Activated B cell treated with CpG ODN at 0.5 μM for 24 hours (primary cell): ENCODE data around the gene MRPL41. TPM values are rescaled to one million over a fixed set of nuclear protein-coding genes. Genes with fewer than 3 reads are reported as not detected.
A peak's percentile ranks its signal among the peaks of the same experiment; 100 is the strongest.

Experiments used
- ATAC-seq: fragments of 200-7000 bp; cut with Tn5 transposase; one replicate; pipeline ENCODE4 v1.10.0; 2021; ENCODE audit warnings: low read depth, mild to moderate bottlenecking, moderate library complexity
- CTCF ChIA-PET: fragments of 350-600 bp; sonication (Branson Sonifier 250); formaldehyde crosslinking; loops from one replicate; lab custom pipeline; 2021; ENCODE audit warnings: antibody characterized with exemption; lab: Charles Lee
- POLR2A ChIA-PET: fragments of 350-600 bp; sonication (Branson Sonifier 250); formaldehyde crosslinking; loops from one replicate; lab custom pipeline; 2021; ENCODE audit warnings: antibody characterized with exemption; lab: Charles Lee
- DNase-seq: peaks from one replicate; pipeline ENCODE4 v3.0.0; 2022
- H3K27ac Mint-ChIP-seq: one replicate; pipeline ENCODE4 v1.8.0; 2020; ENCODE audit warnings: mixed read lengths
- H3K27me3 Mint-ChIP-seq: one replicate; pipeline ENCODE4 v1.8.0; 2021; ENCODE audit warnings: mixed read lengths
- H3K36me3 Mint-ChIP-seq: one replicate; pipeline ENCODE4 v1.8.0; 2021; ENCODE audit warnings: low read depth, mixed read lengths
- H3K4me1 Mint-ChIP-seq: one replicate; pipeline ENCODE4 v1.8.0; 2021; ENCODE audit warnings: mixed read lengths
- H3K4me3 Mint-ChIP-seq: one replicate; pipeline ENCODE4 v1.8.0; 2020; ENCODE audit warnings: mild to moderate bottlenecking, mixed read lengths
- H3K9me3 Mint-ChIP-seq: one replicate; pipeline ENCODE4 v1.8.0; 2020; ENCODE audit warnings: mixed read lengths
- intact Hi-C: fragments of 100-400 bp; cut with micrococcal nuclease; formaldehyde crosslinking; loops from one replicate; pipeline ENCODE4 v1.15.1; 2024
- total RNA-seq: library from RNA; stranded (reverse); gene quantifications from 2 replicates; pipeline ENCODE4 v1.2.3, GENCODE V29; 2022
- TF ChIP-seq, protein P1 (sequence below): fragments of 200-600 bp; IDR thresholded peaks from one replicate; pipeline ENCODE4 v1.8.0; 2022; ENCODE audit warnings: antibody characterized with exemption, mild to moderate bottlenecking

MRPL41 gene
- total RNA-seq, 1 donor from 2014 or later = 26.0 TPM

DNA sequence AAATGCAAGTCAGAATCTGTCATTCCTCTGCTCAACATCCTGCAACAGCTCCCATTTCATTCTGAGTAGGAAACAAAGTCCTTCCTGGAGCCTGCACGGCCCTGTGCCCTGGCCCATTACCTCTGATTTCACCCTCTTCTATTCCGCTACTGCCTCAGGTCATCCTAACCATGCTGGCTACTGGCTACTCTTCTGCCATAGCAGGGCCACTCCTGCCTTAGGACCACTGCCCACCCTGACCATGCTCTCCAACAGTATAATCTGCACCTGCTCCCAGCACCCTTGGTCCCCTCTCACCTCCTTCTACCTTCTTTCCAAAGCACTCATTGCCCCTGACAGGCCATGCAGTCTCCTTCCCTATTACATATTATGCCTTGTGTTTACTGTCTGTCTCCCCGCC, 18.9 kb downstream of the MRPL41 start:
- POLR2A ChIA-PET = interaction anchor here (1.4 kb wide), 1 partner anchor 20 kb away, joined by 3 read pairs; the partner anchor contains the start of gene ZMYND19
- no peaks in the 10 kb centered on the region for H3K9me3 Mint-ChIP-seq

DNA sequence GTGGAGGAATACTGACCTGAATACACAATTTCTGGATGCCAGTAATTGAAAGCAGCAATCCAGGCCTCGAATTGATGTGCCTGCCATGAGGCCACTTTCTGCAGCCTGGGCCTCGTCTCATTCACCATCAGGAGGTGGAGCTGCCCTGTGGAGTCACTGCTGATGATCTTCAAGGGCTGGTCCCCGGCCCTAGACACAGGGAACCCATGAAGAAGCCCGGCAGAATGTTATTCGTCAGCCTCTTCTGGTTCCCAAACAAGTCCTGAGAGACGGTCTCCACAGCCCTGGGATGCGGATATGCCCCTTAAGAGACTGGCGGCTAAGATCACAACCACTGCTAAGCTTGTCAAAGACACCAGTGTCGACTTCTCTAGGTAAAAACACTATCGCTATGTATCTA, 22.5 kb downstream of the MRPL41 start:
- Mint-ChIP-seq H3K9me3 (no peaks in the 10 kb centered on the region), H3K27me3 (no peaks in the 10 kb centered on the region), H3K27ac (no peak overlapping the region), H3K36me3 (peaks cover 49% of the 10 kb centered on the region), H3K4me3 (no peak overlapping the region), H3K4me1 (peaks cover 38% of the 10 kb centered on the region)
- intact Hi-C loops = no loop called here
- DNase-seq (no peak), ATAC-seq (no peak)
- ChIA-PET CTCF (no interaction called here), POLR2A (no interaction called here)
- TF ChIP-seq, protein P1, sequence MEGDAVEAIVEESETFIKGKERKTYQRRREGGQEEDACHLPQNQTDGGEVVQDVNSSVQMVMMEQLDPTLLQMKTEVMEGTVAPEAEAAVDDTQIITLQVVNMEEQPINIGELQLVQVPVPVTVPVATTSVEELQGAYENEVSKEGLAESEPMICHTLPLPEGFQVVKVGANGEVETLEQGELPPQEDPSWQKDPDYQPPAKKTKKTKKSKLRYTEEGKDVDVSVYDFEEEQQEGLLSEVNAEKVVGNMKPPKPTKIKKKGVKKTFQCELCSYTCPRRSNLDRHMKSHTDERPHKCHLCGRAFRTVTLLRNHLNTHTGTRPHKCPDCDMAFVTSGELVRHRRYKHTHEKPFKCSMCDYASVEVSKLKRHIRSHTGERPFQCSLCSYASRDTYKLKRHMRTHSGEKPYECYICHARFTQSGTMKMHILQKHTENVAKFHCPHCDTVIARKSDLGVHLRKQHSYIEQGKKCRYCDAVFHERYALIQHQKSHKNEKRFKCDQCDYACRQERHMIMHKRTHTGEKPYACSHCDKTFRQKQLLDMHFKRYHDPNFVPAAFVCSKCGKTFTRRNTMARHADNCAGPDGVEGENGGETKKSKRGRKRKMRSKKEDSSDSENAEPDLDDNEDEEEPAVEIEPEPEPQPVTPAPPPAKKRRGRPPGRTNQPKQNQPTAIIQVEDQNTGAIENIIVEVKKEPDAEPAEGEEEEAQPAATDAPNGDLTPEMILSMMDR = no peak

More for the DNA sequence above, 18.9 kb downstream of the MRPL41 start:
- Mint-ChIP-seq H3K4me1 (peaks cover 11% of the 10 kb centered on the region), H3K36me3 (peaks cover 40% of the 10 kb centered on the region), H3K4me3 (no peak overlapping the region), H3K27ac (no peak overlapping the region), H3K27me3 (no peaks in the 10 kb centered on the region)
- DNase-seq = no peak
- intact Hi-C loops = no loop called here
- no peak for ATAC-seq
- CTCF ChIA-PET = no interaction called here
- TF ChIP-seq, protein P1 = no peak

DNA sequence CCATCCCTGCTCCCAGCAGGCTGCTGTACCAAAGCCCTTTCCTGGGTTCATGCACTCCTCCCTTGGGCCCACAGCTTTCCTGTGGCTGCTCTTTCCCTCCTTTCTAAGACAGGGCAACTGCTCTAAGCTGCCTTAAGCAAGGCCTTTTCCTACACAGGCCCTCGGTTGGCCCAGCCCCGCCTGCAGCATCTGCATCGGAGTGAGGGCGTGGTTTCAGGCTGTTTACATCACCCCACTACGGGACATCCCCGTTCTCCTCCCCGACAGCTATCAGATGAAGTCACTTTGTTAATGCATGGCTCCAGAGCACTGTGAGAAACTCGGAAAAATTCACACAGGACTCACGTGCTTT, 23.7 kb downstream of the MRPL41 start:
- CTCF ChIA-PET = no interaction called here
- intact Hi-C loops = no loop called here
- no peaks in the 10 kb centered on the region for H3K27me3 Mint-ChIP-seq
- TF ChIP-seq, protein P1 = no peak
- peak overlapping the region; percentile 44 for H3K4me3 Mint-ChIP-seq
- peaks cover 46% of the 10 kb centered on the region for H3K36me3 Mint-ChIP-seq
- DNase-seq = no peak
- peak overlapping the region; percentile 44 for H3K27ac Mint-ChIP-seq
- ATAC-seq = no peak
- POLR2A ChIA-PET = no interaction called here
- H3K4me1 Mint-ChIP-seq = peaks cover 41% of the 10 kb centered on the region
- no peaks in the 10 kb centered on the region for H3K9me3 Mint-ChIP-seq

DNA sequence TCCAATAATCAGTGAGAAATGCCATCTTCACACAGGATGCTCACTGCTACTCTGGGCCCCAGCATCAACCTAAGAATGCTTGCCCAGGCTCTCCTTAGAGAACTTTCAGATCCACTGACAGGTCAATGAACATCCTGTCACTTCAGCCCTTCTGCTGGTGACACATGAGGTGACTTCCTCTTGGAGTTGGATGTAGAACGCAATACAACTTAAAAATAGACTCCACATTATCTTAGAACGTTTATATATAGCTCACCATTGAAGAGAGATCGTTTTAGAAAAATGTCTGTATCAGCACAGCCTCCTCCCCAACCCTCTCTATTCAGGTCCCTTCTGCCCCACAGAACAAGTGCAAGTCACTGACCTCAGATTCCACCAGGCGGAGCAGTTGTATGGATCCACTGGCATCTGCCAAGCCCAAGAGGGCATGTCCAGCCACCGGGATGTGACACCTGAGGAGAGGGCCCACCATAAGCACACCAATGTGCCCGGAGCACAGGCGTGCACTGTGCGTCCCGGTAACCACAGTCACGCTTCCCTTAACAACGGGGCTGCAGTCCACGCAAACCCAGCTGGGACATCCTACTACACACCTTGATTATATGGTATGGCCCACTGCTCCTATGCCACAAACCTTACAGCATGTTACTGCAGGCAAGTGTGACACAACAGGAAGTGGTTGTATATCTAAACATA, 24.2 kb downstream of the MRPL41 start:
- DNase-seq (no peak), ATAC-seq (no peak)
- peak overlapping the region; percentile 44 for H3K27ac Mint-ChIP-seq
- peak overlapping the region; percentile 33 for H3K4me3 Mint-ChIP-seq
- TF ChIP-seq, protein P1 = no peak
- CTCF ChIA-PET = no interaction called here
- H3K36me3 Mint-ChIP-seq = peaks cover 41% of the 10 kb centered on the region
- POLR2A ChIA-PET = no interaction called here
- H3K4me1 Mint-ChIP-seq = peaks cover 41% of the 10 kb centered on the region
- intact Hi-C loops = no loop called here
- H3K27me3 Mint-ChIP-seq = no peaks in the 10 kb centered on the region
- H3K9me3 Mint-ChIP-seq = no peaks in the 10 kb centered on the region

DNA sequence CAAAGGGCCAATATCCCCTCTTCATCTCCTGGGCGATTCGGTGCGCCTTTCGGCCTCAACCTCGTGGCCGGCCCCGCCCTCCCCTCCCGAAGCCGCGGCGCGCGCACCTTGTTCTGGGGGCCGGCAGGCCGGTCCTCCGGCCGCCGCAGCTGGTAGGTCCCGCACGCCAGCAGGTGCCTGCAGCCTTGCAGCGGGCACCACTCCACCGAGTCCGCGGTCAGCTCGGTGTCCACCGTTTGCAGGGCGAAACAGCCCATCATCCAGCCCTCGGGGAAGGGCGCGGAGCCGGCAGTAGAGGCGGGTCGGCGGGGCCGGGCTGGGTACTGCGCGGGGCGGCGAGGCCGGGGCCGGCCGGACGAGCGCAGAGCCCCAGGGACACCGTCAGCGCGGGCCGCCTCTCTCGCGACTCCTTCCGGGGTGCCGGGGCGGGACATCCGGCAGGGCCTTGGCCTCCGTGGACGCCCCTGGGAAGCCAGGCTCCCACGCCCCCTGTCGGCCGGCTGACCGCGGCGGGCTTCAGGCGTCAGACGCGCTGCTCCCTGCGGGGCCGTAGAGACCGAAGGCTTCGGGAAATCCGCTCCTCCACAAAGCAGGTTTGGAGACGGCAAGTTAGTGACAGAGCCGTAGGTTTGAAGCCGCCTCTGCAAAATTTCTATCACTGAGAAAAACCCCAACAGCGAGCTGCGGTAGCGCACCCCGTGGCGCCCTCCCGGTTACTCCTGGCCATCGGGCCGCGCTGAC, 27.0 kb downstream of the MRPL41 start, which contains the start of gene DPH7:
Gene DPH7, minus strand, starts transcription at position 408 of the 741 bp plus-strand sequence. Its CDS starts 148 bp downstream, at position 260.
- no peaks in the 10 kb centered on the region for H3K27me3 Mint-ChIP-seq
- peak within 1 kb of the TSS; percentile 82 for H3K4me3 Mint-ChIP-seq
- intact Hi-C loops = loop anchor here (1.0 to 2.0 kb wide), 3 partner anchors 27 to 40 kb away; partner anchors contain the start of genes ARRDC1, MRPL41 and PNPLA7
- no peaks in the 10 kb centered on the region for H3K9me3 Mint-ChIP-seq
- DNase-seq = peak; percentile 98
- H3K36me3 Mint-ChIP-seq = peaks cover 49% of the 10 kb centered on the region
- POLR2A ChIA-PET = interaction anchor here (0.8 to 2.0 kb wide), 5 partner anchors 12 to 29 kb away, joined by 3 to 9 read pairs (median 6); partner anchors contain the start of genes ARRDC1, MRPL41 and ZMYND19
- TF ChIP-seq, protein P1 = peak; percentile 59
- peak within 1 kb of the TSS; percentile 35 for H3K27ac Mint-ChIP-seq
- ATAC-seq = peak; percentile 97
- peaks cover 41% of the 10 kb centered on the region for H3K4me1 Mint-ChIP-seq
- CTCF ChIA-PET = interaction anchor here (0.8 to 1.7 kb wide), 7 partner anchors 10 to 44 kb away, joined by 3 to 6 read pairs (median 4); partner anchors contain the start of genes MRPL41 and ZMYND19
